HG03097 (cell line): ENCODE data around the gene SMOC2.

Experiments used
- ATAC-seq: cut with Tn5 transposase; IDR thresholded peaks from one replicate; pipeline ENCODE4 v1.9.1; 2021; ENCODE audit not compliant: unreplicated experiment, low FRiP score

Gene SMOC2

DNA sequence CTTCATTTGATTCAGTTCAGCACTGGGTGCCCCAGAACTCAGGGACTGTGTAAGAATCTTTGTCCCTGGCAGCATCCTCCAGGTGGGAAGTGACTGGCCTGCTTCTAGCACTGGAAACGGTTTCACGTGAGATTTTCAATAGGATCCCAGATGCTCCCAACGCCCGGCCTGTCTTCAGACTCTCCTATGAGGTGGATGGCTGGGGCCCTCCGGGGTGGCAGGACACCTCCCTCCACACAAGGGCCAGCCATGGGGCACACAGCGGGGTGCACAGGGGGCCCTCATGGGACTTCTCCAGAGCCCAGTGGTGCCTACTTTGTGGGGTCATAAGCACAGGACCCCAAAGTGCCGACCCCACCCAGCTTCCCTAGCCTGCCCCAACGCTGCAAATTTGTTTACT, 72.8 kb downstream of the SMOC2 start:
- no peak for ATAC-seq

- ATAC-seq, result no peak
Observed at GRCh38 chr6:168514216-168514615, 73.2 kb downstream of the SMOC2 start.

GRCh38 chr6:168515376-168515775, 74.4 kb downstream of the SMOC2 start:
- ATAC-seq, result no peak

GRCh38 chr6:168516944-168517741, 76.2 kb downstream of the SMOC2 start:
- no peak for ATAC-seq

DNA sequence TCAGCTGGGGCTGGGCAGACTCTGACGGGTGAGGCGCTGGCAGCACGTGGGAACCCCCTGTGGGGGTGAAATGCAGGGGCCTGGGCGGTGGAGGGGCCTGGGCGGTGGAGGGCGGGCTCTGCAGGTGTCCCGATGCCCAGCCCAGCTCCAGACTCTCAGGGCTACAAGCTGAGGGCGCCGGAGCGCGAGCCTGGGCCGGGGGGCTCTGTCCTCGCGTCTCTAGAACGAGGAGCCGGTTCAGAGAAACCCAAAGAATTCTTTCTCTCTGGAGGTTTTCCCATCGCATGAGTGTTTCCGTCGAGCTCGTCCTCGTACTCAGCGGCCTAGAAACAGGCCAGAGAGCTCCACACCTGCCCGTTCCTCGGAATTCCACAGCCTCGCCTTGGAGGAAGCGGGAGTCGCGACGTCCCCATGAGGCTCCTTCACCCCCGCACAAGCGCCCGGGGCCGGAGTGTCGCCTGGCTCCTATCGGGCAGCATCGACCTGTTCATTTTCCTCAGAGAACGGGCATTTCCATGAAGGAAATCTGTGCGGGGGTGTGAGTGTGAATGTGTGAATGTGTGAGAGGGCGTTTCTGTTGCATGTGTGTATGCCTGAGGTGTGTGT, 76.9 kb downstream of the SMOC2 start:
- ATAC-seq, result no peak

DNA sequence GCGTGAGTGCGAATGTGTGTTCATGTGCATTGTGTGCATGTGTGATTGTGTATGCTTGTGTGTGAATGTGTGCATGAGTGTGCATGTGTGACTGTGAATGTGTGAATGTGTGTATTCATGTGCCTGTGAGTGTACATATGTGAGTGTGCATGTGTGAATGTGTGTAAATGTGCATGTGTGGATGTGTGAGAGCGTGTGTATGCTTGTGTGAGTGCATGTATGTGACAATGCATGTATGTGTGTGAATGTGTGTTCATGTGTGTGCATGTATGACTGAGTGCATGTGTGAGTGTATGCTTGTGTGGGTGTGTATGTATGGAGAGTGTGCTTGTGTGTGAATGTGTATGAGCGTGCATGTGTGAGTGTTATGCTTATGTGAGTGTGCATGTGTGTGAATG, 77.4 kb downstream of the SMOC2 start:
- ATAC-seq, result no peak

DNA sequence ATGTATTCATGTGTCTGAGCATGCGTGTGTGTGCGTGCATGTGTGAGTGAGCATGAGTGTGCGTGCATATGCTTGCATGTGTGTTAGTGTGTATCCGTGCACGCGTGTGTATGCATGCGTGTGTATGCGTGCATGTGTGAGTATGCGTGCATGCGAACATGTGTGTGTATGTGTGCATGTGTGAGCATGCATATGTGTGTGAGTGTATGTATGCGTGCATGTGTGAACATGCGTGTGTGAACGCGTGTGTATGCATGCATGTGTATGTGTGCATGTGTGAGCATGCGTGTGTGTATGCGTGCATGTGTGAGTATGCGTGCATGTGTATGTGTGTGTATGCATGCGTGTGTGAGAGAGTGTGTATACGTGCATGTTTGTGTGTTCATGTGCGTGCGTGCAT, 77.9 kb downstream of the SMOC2 start:
- ATAC-seq, result no peak

DNA sequence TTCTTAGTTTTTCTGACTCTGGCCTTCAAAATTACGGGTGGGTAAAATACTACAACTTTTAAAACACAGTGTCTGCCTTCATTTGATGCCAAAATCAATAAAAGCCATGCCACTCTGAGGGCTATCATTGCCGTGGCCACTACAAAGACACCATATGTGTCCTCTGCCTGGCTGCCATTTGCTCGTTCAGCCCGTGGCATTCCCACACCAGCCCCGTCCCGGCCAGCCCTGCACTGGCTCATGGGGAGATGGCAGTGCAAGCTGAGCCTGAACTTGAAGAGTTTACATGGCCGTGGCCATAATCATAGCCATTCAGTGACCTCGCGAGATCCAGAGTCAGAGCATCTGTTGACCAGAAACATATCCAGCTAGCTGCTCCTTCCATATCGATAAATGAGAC, 79.2 kb downstream of the SMOC2 start:
- no peak for ATAC-seq

DNA sequence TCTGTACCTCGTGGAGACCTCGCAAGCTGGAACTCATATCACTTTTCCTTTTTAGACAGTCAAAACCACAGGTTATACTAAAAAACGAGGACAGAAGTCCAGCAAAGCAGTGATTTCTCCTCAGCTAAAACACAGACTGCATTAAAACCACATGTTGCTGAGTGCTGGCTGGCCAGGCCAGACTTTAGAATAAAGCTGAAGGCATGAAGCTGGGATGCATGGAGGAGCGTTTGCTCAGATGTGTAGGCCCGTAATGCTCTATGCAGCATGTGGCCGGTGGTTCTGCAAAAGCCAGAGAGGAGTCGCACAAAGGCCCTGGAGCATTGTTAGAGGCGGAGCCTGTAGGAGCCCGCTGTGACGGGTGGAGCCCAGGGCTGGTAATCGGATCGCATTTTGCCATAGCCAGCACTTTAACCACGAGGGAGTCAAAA, 83.6 kb downstream of the SMOC2 start:
- no peak for ATAC-seq

GRCh38 chr6:168525114-168525513, 84.1 kb downstream of the SMOC2 start:
- no peak for ATAC-seq

- ATAC-seq, result no peak
Observed at GRCh38 chr6:168525926-168526630, 85.1 kb downstream of the SMOC2 start.

- no peak for ATAC-seq
Observed at GRCh38 chr6:168526841-168527281, 85.9 kb downstream of the SMOC2 start.

DNA sequence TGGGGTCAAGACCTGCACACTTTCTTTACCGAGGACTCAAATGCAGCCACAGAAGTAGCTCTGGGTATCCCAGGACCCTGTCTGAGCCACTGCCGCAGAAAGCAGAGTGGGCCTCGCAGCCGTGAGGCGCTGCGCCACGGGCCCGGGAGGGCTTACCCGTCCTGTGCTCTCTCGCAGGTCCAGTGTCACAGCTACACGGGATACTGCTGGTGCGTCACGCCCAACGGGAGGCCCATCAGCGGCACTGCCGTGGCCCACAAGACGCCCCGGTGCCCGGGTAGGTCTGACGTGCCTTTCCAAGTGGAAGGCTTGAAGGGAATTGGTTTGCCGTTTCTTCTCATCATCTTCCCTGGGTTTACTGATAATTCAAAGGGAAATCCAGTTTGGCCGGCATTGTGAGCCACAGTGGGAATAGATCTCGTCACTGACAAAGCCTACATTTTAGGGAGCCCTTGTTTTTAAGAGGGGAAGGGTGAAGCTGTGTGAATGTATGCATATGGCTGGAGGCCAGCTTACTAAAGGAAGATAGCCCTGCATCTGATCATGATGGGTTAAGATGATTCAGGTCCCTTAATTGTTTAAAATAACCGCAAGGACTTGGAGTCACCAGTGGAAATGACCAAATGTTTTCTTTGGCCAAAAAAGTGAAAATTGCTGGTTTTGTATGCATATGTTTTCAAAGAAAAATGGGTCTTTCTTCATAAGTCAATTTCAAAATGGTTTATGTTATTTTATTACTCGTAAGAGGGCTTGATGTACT, 86.6 kb downstream of the SMOC2 start:
- ATAC-seq, result no peak

- ATAC-seq, result no peak
Observed at GRCh38 chr6:168528474-168529095, 87.6 kb downstream of the SMOC2 start.

GRCh38 chr6:168529214-168529613, 88.2 kb downstream of the SMOC2 start:
- ATAC-seq, result no peak

GRCh38 chr6:168530653-168531071, 89.7 kb downstream of the SMOC2 start:
- ATAC-seq, result no peak

DNA sequence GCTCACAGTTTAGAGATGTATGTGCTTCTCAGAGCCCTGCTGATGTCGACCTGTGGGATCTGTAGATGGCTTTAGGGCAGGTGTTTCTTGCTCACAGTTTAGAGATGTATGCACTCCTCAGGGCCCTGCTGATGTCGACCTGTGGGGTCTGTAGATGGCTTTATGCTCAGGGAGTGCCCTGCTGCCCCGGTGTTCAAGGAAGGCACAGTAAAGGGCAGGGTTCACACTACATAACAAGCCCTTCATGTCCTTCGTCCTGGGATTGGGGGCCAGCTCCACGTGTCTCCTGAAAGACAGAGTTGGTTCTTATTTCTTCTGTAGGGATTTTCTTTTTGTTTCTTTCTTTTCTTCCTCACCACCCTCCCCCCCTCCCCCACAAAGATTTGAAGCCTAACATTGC, 91.1 kb downstream of the SMOC2 start:
- ATAC-seq, result no peak

- ATAC-seq, result no peak
Observed at GRCh38 chr6:168533414-168533813, 92.4 kb downstream of the SMOC2 start.

- ATAC-seq, result no peak
Observed at GRCh38 chr6:168534265-168534664, 93.3 kb downstream of the SMOC2 start.

DNA sequence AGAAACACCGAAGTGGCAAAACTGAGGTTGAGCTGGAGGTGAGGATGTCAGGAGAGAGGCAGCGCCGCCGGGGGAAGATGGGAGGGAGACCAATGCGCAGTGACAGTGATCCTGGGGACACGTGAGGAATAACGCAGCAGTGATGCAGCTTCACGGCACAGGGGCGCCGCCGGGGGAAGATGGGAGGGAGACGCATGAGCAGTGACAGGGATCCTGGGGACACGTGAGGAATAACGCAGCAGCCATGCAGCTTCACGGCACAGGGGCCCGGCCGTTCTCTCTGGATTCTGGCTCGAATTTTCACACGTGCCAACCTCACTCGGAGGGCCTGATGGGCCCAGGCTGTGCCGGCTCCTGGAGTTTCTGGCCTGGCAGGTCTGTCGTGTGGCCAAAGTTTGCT, 94.7 kb downstream of the SMOC2 start:
- no peak for ATAC-seq
